NCI-H2171 treated with DMSO at 0.1 percent for 48 hours (cell line): ENCODE results near the gene BAIAP2.

ENCODE experiments used
- DNase-seq: peaks from one replicate; lab custom pipeline; 2025; lab: John Stamatoyannopoulos, UW

BAIAP2 gene

GRCh38 chr17:81034779-81035520, at the start of gene BAIAP2:
Gene BAIAP2, plus strand, starts transcription at chr17:81035151. Its CDS starts 104 bp downstream, at chr17:81035255.
- peak; percentile 94 for DNase-seq

GRCh38 chr17:80986046-80986445, 48.9 kb upstream of the BAIAP2 start:
- peak; percentile 24 for DNase-seq

- no peak for DNase-seq
These were observed 48.0 kb upstream of the BAIAP2 start for GRCh38 chr17:80986816-80987475.

- no peak for DNase-seq
These were observed 47.0 kb upstream of the BAIAP2 start for GRCh38 chr17:80987941-80988461.

- DNase-seq = no peak
These were observed 45.4 kb upstream of the BAIAP2 start for GRCh38 chr17:80989586-80989913.

GRCh38 chr17:80990921-80991644, 43.9 kb upstream of the BAIAP2 start:
- DNase-seq = peak; percentile 40

- DNase-seq = peak; percentile 45
These were observed 43.3 kb upstream of the BAIAP2 start, which contains the start of gene CHMP6 for GRCh38 chr17:80991645-80992076. Gene CHMP6, plus strand, starts transcription at chr17:80991841. Its CDS starts 78 bp downstream, at chr17:80991919.

- no peak for DNase-seq
These were observed 42.6 kb upstream of the BAIAP2 start for GRCh38 chr17:80992077-80992947.

- DNase-seq = no peak
These were observed 41.9 kb upstream of the BAIAP2 start for GRCh38 chr17:80992948-80993624.

GRCh38 chr17:80995131-80995530, 39.8 kb upstream of the BAIAP2 start:
- no peak for DNase-seq

- DNase-seq = no peak
These were observed 38.3 kb upstream of the BAIAP2 start for GRCh38 chr17:80996422-80997305.

GRCh38 chr17:80997424-80998117, 37.4 kb upstream of the BAIAP2 start:
- DNase-seq = no peak

GRCh38 chr17:80998118-80998747, 36.7 kb upstream of the BAIAP2 start:
- DNase-seq = no peak

- no peak for DNase-seq
These were observed 36.0 kb upstream of the BAIAP2 start for GRCh38 chr17:80998748-80999535.

- DNase-seq = no peak
These were observed 35.2 kb upstream of the BAIAP2 start for GRCh38 chr17:80999536-81000333.

GRCh38 chr17:81000334-81000630, 34.7 kb upstream of the BAIAP2 start:
- DNase-seq = no peak

- DNase-seq = no peak
These were observed 34.2 kb upstream of the BAIAP2 start for GRCh38 chr17:81000631-81001357.
